Jurkat, Clone E6-1 (cell line): ENCODE data around the gene TULP4.
"Not testable (repeated sequence)": the region's sequence is repeated elsewhere in the genome, so short reads cannot be mapped to it uniquely, and the experiment has no call there.

Experiments
- DNase-seq: peaks from one replicate; pipeline ENCODE4 v3.0.0-alpha.2; 2011; ENCODE audit warnings: low read depth, low spot score
- H3K4me3 ChIP-seq: 2 replicates; pipeline ENCODE4 v1.5.1; 2011; ENCODE audit warnings: mild to moderate bottlenecking, low read length, control low read depth, moderate library complexity

The TULP4 gene

DNA sequence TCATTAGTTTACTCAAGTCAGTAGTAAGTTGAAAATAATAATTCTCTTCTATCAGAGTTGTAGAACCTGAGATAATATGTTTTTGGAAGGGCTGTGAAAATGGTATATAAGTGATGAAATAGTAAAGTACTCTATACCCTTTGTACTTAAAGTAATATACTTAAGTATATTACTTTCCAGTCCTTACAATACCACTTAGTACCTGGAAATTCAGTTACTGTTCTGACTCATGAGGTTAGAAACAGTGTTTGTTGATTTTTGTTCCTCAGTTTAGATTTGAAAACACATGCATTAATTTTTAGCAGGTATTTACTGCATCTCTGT lies 10.1 kb downstream of the TULP4 start:
- no peak overlapping the region for H3K4me3 ChIP-seq
- no peak for DNase-seq

DNA sequence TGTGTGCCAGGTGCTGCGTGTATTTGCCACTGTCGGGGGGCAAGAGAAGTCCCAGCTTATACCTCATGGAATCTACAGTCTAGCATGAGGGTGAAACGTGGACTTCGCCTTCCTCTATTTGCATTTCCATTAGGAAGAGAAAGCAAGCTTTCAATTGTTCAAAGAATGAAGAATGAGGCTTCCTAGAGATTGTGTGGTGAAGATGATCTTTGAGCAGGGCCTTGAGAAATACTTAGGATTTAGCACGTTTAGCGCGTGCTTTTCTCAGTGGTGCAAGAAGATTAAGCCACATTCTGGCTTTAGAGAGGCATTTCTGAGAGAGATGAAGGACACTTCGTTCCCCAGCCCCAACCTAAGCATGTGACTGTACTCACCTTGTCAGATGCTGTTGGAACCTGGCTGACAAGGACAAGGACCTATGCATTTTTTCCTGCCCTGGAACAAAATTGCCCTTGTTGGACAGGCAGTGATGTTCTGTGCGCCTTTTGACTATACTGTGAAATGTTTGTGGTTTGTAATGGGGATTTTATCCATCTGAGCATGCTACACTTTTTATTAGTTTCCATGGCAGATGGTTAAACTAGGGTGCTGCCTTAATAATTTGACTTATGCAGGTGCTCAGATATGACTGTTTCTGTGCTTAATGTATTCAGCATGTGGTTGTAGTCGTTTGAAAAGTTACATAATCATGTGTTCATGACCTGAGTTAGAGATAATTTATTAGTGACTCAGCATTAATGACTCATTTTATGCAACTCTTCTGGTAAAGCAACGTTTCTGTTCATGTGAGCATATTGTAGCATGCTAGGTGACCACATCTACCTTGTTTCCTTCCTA lies 10.7 kb downstream of the TULP4 start:
- H3K4me3 ChIP-seq: no peak overlapping the region
- DNase-seq: no peak

DNA sequence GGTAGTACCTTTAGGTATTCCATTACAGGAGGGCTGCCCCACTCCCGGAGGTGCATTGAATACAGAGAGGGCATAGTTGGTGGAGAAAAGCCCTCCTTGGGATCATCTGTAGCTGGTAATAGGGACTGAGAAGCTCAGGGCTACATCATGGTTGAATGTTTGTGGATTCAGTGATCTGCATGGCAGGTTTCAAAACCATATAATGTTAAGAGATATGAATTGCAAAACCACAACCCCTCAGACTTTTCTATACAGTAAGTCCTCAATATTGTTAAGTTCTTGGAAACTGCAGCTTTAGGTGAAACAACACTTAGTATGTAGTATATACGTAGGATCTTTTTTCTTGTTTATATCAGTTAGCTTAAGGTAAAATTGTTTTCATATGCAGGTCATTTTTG lies 11.3 kb downstream of the TULP4 start:
- no peak for DNase-seq
- no peak overlapping the region for H3K4me3 ChIP-seq

DNA sequence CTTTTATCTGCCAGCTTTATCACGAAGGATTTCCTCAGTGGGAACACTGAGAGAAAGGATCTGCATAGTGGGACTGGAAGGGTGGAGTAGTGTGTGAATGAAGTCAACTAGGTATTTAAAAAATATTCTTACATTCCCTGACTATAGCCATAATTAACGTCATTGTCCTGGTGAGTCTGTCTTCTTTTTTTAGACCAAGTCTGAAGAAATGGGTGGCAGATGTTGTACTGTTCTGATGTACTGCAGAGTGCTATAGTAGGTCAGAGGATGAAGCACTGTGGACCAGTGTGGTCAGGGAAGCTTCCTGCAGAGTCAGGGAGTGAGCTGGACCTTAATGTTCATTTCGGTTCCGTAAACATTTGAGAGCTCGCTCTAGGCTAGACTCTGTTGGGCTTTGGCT lies 11.9 kb downstream of the TULP4 start:
- DNase-seq: no peak
- H3K4me3 ChIP-seq: no peak overlapping the region

DNA sequence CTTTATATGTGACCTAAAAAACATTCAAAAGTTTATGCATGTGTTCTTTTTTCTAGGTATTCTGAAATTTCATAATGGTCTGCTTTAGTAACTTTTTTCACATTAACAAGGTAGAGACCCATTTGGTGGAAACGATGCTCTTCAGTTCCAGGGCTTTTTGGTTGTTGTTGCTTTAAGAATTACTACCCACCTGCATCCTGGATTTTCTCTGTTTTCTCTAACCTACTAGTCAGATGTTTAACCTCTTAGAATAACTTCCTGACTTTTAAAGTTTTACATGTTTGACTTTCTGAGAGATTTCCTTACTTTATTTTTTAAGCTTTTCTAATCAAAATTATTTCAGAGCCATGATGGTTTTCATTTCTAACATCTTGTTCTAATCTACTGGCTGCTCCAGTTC lies 14.9 kb downstream of the TULP4 start:
- DNase-seq: no peak
- H3K4me3 ChIP-seq: no peak overlapping the region

DNA sequence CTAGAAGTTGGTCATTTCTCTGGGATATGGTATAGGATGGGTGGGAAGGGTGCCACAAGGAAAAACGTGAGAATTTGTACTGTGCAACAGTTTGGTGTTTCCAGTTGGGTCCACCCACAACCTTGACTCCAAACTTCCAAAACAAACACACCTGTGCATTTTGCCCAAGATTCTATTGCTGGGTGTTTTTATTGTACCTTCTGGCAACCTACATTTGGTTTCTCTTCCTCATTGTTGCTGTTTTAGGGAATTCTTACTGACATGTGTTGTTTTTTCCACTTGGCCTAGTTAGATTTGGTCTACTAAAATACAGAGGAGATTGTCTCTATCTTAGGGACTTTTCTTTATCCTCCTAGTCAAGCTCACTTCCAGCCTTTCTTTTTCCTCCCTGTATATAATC lies 16.7 kb downstream of the TULP4 start:
- no peak overlapping the region for H3K4me3 ChIP-seq
- DNase-seq: no peak

DNA sequence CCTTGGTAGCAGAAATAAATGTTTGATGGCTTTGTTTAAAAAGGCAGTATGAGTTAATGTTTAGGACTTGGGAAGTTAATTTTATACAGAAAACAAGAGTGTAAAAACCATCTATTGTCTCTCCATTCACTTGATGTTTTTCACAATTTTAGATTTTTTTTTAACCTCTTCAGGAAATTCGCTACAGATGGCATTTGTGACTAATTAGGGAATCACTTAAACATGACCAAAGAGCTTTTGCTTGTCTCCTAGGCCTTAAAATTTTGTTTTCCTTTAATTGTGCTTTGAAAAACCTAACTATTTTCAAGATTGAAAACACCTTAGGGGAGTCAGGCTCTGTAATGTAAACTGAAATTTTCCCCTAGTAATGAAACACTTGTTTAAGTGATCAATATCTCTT lies 17.3 kb downstream of the TULP4 start:
- H3K4me3 ChIP-seq: no peak overlapping the region

DNA sequence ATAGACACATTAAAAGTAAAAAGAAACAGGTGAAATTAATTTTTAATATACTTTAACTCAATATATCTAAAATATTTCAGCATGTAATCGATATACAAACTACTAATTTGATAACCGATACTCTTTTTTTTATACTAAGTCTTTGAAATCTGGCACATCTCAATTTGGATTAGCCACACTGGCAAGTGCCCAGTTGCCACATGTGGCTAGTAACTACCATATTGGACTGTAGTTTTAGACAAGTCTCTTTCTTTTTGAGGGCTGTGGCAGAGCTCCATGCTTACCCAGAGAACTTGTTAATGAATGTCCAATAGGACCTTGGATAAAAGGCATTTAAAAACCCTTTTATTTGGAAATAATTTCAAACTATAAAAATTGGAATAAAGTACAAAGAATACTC lies 17.8 kb downstream of the TULP4 start:
- no peak overlapping the region for H3K4me3 ChIP-seq
- no peak for DNase-seq

More for the DNA sequence above, 17.3 kb downstream of the TULP4 start:
- no peak for DNase-seq

DNA sequence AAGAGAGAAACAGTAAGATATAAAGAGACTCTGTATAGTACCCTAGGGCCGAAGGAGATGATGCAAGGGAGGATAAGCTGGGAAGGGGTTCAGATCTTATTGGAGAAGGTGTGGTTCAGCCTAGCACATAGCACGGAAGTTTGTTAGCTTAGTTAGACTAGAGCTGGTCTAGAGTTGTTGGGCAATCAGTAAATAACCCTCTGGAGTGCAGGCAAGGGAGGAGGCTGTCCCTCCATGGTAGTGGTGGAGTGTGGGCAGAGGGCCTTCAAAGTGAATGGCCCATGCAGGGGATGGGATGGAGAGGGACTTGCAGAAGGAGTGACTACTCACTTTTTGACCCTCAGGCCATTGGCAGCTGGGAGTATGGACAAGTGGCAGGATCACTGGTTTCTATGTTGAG lies 20.0 kb downstream of the TULP4 start:
- no peak for DNase-seq

DNA sequence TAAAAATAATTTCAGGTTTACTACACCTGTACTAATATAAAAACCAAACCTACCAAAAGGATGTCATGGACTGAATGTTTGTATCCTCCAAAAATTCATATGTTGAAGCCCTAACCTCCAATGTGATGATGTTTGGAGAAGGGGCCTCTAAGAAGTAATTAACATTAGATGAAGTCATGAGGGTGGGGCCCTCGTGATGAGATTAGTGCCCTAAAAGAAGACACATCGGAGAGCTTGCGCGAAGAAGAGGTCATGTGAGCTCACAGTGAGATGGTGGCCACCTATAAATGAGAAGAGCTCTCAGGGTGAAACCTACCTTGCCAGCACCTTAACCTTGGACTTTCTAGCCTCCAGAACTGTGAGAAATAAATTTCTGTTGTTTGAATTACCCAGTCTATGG lies 20.8 kb downstream of the TULP4 start:
- H3K4me3 ChIP-seq: no peak overlapping the region
- DNase-seq: no peak

More for the DNA sequence above, 20.0 kb downstream of the TULP4 start:
- H3K4me3 ChIP-seq: no peak overlapping the region

DNA sequence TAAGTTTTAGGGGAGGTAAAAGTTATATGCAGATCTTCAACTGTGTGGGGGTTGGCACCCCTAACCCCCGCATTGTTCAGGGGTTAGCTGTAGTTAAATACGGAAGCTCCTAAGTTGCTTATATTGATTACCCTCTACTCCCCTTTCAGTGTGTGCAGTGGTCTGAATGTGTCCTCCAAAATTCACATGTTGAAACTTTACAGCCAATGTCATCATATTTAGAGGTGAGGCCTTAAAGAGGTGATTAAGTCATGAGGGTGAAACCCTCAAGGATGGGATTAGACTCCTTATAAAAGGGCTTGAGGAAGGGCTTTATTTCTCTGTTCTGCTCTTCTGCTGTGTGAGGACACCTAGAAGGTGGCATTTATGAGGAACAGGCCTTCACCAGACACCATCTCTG lies 22.3 kb downstream of the TULP4 start:
- DNase-seq: no peak
- H3K4me3 ChIP-seq: no peak overlapping the region

DNA sequence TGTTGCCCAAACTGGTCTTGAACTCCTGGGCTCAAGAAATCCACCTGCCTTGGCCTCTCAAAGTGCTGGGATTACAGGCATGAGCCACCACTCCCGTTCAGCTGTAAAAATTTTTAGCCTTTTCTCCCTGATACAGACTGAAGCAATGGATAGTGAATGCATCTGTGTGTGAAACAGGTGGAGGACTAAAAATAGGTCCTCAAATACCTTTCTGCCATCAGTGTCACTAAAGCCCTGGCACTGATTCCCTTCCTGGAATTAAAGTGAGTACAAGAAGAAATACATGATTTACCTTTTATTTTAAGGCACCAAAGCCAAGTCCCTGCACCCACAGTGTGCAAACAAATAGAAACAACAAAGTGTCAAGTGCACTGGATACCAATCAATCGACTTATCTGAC lies 25.1 kb downstream of the TULP4 start:
- DNase-seq: no peak
- H3K4me3 ChIP-seq: no peak overlapping the region

DNA sequence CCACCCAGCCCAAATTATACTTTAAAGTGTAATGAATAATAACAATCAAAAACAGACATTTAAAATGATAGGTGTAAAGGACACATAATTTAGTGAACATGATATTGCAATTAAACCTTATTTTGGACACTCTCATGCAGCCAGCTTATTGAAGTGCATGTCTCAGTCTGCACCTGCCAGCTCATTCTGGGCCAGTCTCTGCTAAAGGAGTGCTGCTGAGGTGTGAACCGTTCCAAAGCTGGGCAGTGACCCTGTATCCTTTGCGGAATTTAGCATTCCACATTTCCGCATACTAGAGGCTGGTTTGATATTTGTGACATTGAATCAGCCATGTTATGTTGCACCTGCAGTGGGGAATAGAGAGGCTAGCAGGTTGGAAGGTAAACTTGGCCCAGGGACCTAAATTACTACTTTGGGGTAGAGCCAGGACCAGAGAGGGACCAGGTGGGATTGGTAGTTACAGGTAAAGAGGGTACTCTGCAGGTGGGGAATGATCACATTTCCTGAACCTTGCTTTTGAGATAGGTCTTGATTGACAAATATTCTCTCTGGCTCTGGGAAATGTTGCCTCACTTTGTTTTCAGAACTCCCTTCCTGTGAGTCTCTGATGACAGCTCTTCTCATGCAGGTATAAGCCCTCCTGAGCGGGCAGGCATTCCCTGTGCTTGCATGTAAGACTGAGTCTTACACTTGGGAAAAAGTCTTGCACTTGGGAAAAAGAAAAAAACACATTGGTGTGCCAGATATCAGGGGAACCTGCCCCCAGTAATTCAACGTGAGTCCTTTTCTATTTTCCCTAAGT lies 26.2 kb downstream of the TULP4 start:
- DNase-seq: no peak
- no peak overlapping the region for H3K4me3 ChIP-seq

DNA sequence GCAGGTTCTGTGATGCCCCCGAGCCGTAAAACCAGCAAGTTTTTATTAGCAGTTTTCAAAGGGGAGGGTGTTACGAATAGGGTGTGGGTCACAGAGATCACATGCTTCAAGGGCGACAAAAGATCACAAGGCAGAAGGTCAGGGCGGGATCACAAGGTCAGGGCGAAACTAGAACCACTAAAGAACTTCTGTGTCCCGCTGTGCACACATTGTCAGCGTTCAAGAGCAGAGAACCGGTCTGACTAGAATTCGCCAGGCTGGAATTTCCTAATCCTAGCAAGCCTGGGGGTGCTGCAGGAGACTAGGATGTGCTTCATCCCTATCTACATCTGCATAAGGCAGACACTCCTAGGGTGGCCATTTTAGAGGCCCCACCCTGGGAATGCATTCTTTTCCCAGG lies 26.9 kb downstream of the TULP4 start:
- not testable (repeated sequence) for H3K4me3 ChIP-seq, DNase-seq

DNA sequence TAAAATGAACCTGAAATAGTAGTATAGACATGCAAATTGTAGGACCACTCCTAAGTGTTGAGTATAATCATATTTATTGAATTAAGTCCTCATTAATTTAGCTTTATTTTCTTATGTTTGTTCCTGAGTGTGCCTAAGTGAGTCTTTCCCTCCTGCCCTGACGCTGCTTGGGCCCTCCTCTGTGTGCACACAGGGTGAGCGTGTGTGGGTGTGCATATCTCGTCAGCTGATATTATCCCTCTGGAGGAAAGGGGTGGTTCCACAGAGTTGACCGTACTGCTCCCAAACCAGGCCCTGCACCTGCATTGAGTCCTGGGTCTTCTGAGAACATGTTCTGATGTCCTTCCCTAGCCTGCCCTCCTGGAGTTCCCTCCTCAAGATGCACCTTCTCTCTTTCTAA lies 28.0 kb downstream of the TULP4 start:
- no peak overlapping the region for H3K4me3 ChIP-seq
- DNase-seq: no peak

DNA sequence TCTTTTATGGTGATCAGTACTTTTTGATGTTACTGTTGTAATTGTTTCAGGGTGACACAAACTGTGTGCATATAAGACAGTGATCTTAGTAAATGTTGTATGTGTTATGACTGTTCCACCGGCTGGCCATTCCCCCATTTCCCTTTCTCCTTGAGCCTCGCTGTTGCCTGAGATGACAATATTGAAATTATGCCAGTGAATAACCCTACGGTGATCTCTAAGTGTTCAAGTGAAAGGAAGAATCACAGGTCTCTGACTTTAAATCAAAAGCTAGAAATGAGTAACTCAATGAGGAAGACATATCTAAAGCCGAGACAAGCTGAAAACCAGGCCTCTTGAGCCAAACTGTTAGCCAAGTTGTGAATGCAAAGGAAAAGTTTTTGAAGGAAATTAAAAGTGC lies 32.3 kb downstream of the TULP4 start:
- no peak overlapping the region for H3K4me3 ChIP-seq

DNA sequence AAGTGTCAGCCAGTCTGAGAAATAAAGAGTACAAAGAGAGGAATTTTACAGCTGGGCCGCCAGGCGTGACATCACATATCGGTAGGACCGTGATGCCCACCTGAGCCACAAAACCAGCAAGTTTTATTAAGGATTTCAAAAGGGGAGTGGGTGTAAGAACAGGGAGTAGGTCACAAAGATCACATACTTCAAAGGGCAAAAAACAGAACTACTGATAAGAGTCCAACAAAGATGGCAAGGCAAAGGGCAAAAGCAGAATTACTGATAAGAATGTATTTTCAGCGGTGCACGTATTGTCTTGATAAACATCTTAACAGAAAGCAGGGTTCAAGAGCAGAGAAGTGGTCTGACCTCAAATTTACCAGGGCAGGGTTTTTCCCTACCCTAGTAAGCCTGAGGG lies 33.2 kb downstream of the TULP4 start:
- not testable (repeated sequence) for H3K4me3 ChIP-seq, DNase-seq

More for the DNA sequence above, 32.3 kb downstream of the TULP4 start:
- DNase-seq: no peak

DNA sequence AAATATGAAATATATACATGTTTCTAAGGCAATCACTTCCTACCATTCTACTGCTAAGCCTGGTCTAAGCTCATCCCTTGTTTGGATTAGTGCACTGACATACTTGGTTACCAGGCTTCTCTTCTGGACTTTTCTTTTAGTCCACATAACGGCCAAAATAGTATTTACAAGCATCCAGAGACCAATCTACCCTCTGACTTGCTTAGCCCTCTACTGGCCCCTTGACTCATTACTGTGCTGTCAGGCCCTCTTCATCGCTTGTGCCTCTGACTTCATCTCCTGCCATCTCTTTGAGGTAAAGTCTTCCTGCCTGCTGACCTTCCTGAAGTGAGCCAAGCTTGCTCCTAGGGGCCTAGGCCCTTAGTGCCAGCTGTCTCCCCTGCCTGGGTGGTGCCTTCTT lies 35.1 kb downstream of the TULP4 start:
- DNase-seq: no peak
- H3K4me3 ChIP-seq: no peak overlapping the region

DNA sequence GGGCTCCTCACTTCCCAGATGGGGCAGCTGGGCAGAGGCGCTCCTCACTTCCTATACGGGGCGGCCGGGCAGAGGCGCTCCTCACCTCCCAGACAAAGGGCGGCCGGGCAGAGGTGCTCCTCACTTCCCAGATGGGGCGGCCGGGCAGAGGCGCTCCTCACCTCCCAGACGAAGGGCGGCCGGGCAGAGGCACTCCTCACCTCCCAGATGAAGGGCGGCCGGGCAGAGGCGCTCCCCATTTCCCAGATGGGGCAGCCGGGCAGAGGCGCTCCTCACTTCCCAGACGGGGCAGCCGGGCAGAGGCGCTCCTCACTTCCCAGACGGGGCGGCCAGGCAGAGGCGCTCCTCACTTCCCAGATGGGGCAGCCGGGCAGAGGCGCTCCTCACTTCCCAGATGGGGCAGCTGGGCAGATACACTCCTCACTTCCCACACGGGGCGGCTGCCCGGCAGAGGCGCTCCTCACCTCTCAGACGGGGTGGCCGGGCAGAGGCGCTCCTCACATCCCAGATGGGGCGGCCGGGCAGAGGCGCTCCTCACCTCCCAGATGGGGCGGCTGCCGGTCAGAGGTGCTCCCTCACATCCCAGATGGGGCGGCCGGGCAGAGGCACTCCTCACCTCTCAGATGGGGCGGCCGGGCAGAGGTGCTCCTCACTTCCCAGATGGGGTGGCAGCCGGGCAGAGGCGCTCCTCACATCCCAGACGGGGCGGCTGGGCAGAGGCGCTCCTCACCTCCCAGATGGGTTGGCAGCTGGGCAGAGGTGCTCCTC lies 36.7 kb downstream of the TULP4 start:
- DNase-seq, H3K4me3 ChIP-seq: not testable (repeated sequence)
